GM18517 (cell line): Measurements from ENCODE around the gene MUTYH.

Experiments
- ATAC-seq: cut with Tn5 transposase; IDR thresholded peaks from one replicate; pipeline ENCODE4 v1.9.1; 2021; ENCODE audit warnings: mild to moderate bottlenecking, moderate library complexity; ENCODE audit not compliant: unreplicated experiment

Gene MUTYH

GRCh38 chr1:45282351-45282750, 57.9 kb downstream of the MUTYH start:
- ATAC-seq: no peak
